Measurements from ENCODE around the gene PPP4C.
"Not testable (repeated sequence)": the region's sequence is repeated elsewhere in the genome, so short reads cannot be mapped to it uniquely, and the experiment has no call there.

PPP4C gene

GRCh38 chr16:30104090-30104489 is 28.3 kb downstream of the PPP4C start:
- no peak for DNase-seq

GRCh38 chr16:30104492-30104891 is 28.7 kb downstream of the PPP4C start:
- no peak for DNase-seq

GRCh38 chr16:30108059-30108850 is 32.5 kb downstream of the PPP4C start:
- DNase-seq = no peak

GRCh38 chr16:30110661-30111060 is 34.9 kb downstream of the PPP4C start:
- DNase-seq = no peak

- no peak for DNase-seq
Measured at GRCh38 chr16:30112197-30113030, 36.6 kb downstream of the PPP4C start.

- no peak for DNase-seq
Measured at GRCh38 chr16:30113031-30113710, 37.4 kb downstream of the PPP4C start, which contains the start of gene GDPD3. TSS of gene GDPD3 (minus strand) at chr16:30113537. CDS start at chr16:30113478, 59 bp downstream.

GRCh38 chr16:30113711-30114333 is 38.0 kb downstream of the PPP4C start:
- DNase-seq = no peak

- DNase-seq = no peak
Measured at GRCh38 chr16:30114411-30114810, 38.6 kb downstream of the PPP4C start.

GRCh38 chr16:30114833-30115232 is 39.0 kb downstream of the PPP4C start:
- not testable (repeated sequence) for DNase-seq

- no peak for DNase-seq
Measured at GRCh38 chr16:30115238-30115637, 39.4 kb downstream of the PPP4C start.

GRCh38 chr16:30116291-30117207 is 40.8 kb downstream of the PPP4C start:
- DNase-seq = no peak

GRCh38 chr16:30117768-30118167 is 42.0 kb downstream of the PPP4C start:
- no peak for DNase-seq

GRCh38 chr16:30119428-30119827 is 43.6 kb downstream of the PPP4C start:
- DNase-seq = no peak

GRCh38 chr16:30120340-30121105 is 44.7 kb downstream of the PPP4C start:
- DNase-seq = no peak

GRCh38 chr16:30121741-30122571 is 46.2 kb downstream of the PPP4C start:
- DNase-seq = no peak

GRCh38 chr16:30122604-30123160 is 46.9 kb downstream of the PPP4C start:
- DNase-seq = no peak

GRCh38 chr16:30124985-30125379 is 49.2 kb downstream of the PPP4C start:
- DNase-seq = no peak

- DNase-seq = not testable (repeated sequence)
Measured at GRCh38 chr16:30125690-30126089, 49.9 kb downstream of the PPP4C start.

- DNase-seq = no peak
Measured at GRCh38 chr16:30127993-30128392, 52.2 kb downstream of the PPP4C start.
